MM.1S (cell line): ENCODE data around the gene TOMM40L.

Experiments
- DNase-seq: peaks from one replicate; pipeline ENCODE4 v3.0.0-alpha.2; 2015
- H2AFZ ChIP-seq: fragments of 300-600 bp; sonication (generic); 2 replicates; pipeline ENCODE4 v1.6.0; 2016; ENCODE audit warnings: antibody characterized with exemption, low read length
- H3F3A ChIP-seq: fragments of 300-600 bp; sonication (generic); 2 replicates; pipeline ENCODE4 v1.6.1; 2016; ENCODE audit warnings: mild to moderate bottlenecking, antibody characterized with exemption, low read length, moderate library complexity, mixed read lengths; ENCODE audit not compliant: insufficient read depth
- H3K27ac ChIP-seq: fragments of 300-600 bp; sonication (generic); 2 replicates; pipeline ENCODE4 v1.5.1; 2016; ENCODE audit warnings: mild to moderate bottlenecking, low read length
- H3K27me3 ChIP-seq: fragments of 300-600 bp; sonication (generic); replicated peaks from 2 replicates; pipeline ENCODE4 v1.6.0; 2016; ENCODE audit warnings: low read length; ENCODE audit not compliant: insufficient read depth
- H3K36me3 ChIP-seq: fragments of 300-600 bp; sonication (generic); replicated peaks from 2 replicates; pipeline ENCODE4 v1.6.1; 2016; ENCODE audit warnings: mild to moderate bottlenecking, low read length, mixed read lengths; ENCODE audit not compliant: insufficient read depth
- H3K4me1 ChIP-seq: fragments of 300-600 bp; sonication (generic); 2 replicates; pipeline ENCODE4 v1.6.1; 2016; ENCODE audit warnings: low read length, mixed read lengths
- H3K4me2 ChIP-seq: fragments of 300-600 bp; sonication (generic); 2 replicates; pipeline ENCODE4 v1.6.0; 2016; ENCODE audit warnings: low read depth, low read length
- H3K4me3 ChIP-seq: fragments of 300-600 bp; sonication (generic); 2 replicates; pipeline ENCODE4 v1.5.1; 2016; ENCODE audit warnings: low read length, mixed read lengths
- H3K79me2 ChIP-seq: fragments of 300-600 bp; sonication (generic); 2 replicates; pipeline ENCODE4 v1.6.1; 2016; ENCODE audit warnings: mixed run types, low read length, mixed read lengths
- H3K9ac ChIP-seq: fragments of 300-600 bp; sonication (generic); 2 replicates; pipeline ENCODE4 v1.6.1; 2016; ENCODE audit warnings: low read length, mixed read lengths
- H3K9me2 ChIP-seq: fragments of 300-600 bp; sonication (generic); replicated peaks from 2 replicates; pipeline ENCODE4 v1.6.1; 2016; ENCODE audit warnings: mild to moderate bottlenecking, low read length, mixed read lengths; ENCODE audit not compliant: insufficient read depth
- H3K9me3 ChIP-seq: fragments of 300-600 bp; sonication (generic); replicated peaks from 2 replicates; pipeline ENCODE4 v1.6.1; 2016; ENCODE audit warnings: mild to moderate bottlenecking, low read length, mixed read lengths; ENCODE audit not compliant: insufficient read depth
- H4K20me1 ChIP-seq: fragments of 300-600 bp; sonication (generic); 2 replicates; pipeline ENCODE4 v1.6.1; 2016; ENCODE audit warnings: mild to moderate bottlenecking, low read length, moderate library complexity, mixed read lengths; ENCODE audit not compliant: insufficient read depth
- EZH2 ChIP-seq: fragments of 300-600 bp; sonication (generic); optimal IDR thresholded peaks from 2 replicates; pipeline ENCODE3; 2017; ENCODE audit warnings: low read depth, mild to moderate bottlenecking, antibody characterized with exemption, low read length, mixed read lengths
- EZH2phosphoT487 ChIP-seq: fragments of 300-600 bp; sonication (generic); IDR thresholded peaks from 2 replicates; pipeline ENCODE4 v1.6.1; 2018; ENCODE audit warnings: antibody characterized with exemption, low read length
- TF ChIP-seq, protein P1 (sequence below): fragments of 300-600 bp; sonication (generic); IDR thresholded peaks from 2 replicates; pipeline ENCODE4 v1.5.1; 2016; ENCODE audit warnings: antibody characterized with exemption, low read length, mixed read lengths

TOMM40L gene

DNA sequence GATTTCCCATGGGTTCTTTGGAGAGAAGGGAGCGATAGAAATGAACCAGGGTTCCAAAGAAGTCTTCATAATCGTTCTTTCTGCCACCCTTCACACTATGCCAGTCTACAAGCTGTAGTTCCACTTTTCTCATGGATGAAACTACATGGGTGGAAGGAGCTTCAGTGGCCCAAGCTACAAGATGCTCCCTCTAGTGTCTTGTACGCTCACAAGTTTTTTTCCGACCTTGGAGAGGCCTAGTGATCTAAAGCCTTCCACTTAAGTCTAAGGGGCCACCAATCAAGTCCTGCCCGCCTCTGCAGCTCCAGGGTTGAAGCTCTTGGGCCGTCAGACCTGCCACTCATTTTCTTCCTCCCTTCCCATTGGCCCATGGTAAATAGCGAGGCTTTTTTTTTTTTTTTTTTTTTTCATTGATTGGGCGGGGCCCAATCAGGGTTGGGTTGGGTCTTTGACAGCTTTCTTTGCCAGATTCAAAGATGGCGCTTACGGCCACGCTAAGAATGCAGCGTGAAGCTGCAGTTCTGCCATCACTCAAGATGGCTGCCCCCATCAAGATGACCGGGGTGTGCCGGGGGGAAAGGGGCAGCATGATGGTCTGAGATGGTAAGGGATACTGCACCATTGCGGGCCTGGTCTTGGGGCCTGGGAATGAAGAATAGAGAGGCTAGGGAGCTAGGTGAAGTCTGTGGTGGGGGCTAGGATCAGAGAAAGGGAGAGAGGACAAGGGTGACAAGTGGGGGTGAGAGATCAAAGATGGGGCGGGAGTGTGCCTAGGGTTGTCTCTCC lies at the start of gene TOMM40L:
Gene TOMM40L (plus strand): TSS at position 527 of the 786 bp plus-strand sequence. CDS start 430 bp downstream, outside the sequence.
- H4K20me1 ChIP-seq: no peaks in the 10 kb centered on the region
- peak within 1 kb of the TSS; percentile 79 for H3K9ac ChIP-seq
- 0 out of 2 replicates have a peak, but pooled peaks cover 5% of the 10 kb centered on the region for H3K36me3 ChIP-seq
- H3F3A ChIP-seq: peaks cover 16% of the 10 kb centered on the region
- peak; percentile 100 for DNase-seq
- H3K27me3 ChIP-seq: no peaks in the 10 kb centered on the region
- no peaks in the 10 kb centered on the region for H3K9me2 ChIP-seq
- no peaks in the 10 kb centered on the region for H3K9me3 ChIP-seq
- peak within 1 kb of the TSS; percentile 49; the same call in 1 of the 2 replicates for H3K27ac ChIP-seq
- no peak for TF ChIP-seq EZH2phosphoT487
- TF ChIP-seq, protein P1, sequence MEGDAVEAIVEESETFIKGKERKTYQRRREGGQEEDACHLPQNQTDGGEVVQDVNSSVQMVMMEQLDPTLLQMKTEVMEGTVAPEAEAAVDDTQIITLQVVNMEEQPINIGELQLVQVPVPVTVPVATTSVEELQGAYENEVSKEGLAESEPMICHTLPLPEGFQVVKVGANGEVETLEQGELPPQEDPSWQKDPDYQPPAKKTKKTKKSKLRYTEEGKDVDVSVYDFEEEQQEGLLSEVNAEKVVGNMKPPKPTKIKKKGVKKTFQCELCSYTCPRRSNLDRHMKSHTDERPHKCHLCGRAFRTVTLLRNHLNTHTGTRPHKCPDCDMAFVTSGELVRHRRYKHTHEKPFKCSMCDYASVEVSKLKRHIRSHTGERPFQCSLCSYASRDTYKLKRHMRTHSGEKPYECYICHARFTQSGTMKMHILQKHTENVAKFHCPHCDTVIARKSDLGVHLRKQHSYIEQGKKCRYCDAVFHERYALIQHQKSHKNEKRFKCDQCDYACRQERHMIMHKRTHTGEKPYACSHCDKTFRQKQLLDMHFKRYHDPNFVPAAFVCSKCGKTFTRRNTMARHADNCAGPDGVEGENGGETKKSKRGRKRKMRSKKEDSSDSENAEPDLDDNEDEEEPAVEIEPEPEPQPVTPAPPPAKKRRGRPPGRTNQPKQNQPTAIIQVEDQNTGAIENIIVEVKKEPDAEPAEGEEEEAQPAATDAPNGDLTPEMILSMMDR: peak; percentile 84
- peaks cover 19% of the 10 kb centered on the region for H3K4me1 ChIP-seq
- peak within 1 kb of the TSS; percentile 89 for H3K4me3 ChIP-seq
- peak within 1 kb of the TSS; percentile 95 for H3K4me2 ChIP-seq
- H2AFZ ChIP-seq: peak within 1 kb of the TSS; percentile 86
- peaks cover 27% of the 10 kb centered on the region for H3K79me2 ChIP-seq

DNA sequence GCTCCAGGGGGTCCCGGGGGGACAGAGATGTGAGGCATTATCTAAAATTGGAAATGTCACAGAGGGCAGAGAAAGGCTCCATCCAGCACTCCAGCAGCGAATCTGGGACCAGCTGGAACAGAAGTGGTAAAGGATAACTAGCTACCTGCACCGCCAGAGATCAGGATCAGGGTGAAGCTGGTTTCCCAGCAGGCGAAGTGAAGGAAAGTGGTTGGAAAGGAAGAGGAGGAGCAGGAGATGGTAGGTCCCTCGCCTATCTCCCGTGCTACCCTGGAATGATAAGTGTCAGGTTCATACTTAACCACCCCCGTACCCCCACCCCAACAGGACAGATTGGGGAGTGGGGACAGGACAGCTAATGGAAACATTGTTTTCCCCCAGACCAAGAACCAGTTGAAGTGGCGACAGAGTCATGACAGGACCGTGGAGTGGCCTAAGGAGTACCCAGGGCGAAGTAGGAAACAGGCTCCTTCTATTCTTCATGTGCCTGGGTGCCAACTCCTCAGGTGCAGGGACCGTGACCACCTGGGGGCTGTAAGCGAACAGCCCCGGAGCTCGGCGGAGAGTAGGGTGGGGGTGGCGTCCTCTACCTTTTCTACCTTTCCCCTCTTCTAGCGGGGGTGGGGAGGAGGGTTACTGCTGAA lies 49.3 kb upstream of the TOMM40L start:
- H3K27ac ChIP-seq: peak overlapping the region; percentile 91
- H3K4me2 ChIP-seq: peak overlapping the region; percentile 97
- no peaks in the 10 kb centered on the region for H3K9me2 ChIP-seq
- peaks cover 58% of the 10 kb centered on the region for H3K79me2 ChIP-seq
- 0 out of 2 replicates have a peak, but pooled peaks cover 6% of the 10 kb centered on the region for H4K20me1 ChIP-seq
- peaks cover 37% of the 10 kb centered on the region for H3F3A ChIP-seq
- H3K27me3 ChIP-seq: no peaks in the 10 kb centered on the region
- no peak for TF ChIP-seq EZH2
- TF ChIP-seq, protein P1: no peak
- TF ChIP-seq EZH2phosphoT487: no peak
- peaks cover 31% of the 10 kb centered on the region for H3K36me3 ChIP-seq
- DNase-seq: no peak
- H3K4me1 ChIP-seq: peaks cover 49% of the 10 kb centered on the region
- peak overlapping the region; percentile 87 for H3K9ac ChIP-seq
- peak overlapping the region; percentile 46 for H2AFZ ChIP-seq
- H3K4me3 ChIP-seq: peak overlapping the region; percentile 88
- H3K9me3 ChIP-seq: no peaks in the 10 kb centered on the region

DNA sequence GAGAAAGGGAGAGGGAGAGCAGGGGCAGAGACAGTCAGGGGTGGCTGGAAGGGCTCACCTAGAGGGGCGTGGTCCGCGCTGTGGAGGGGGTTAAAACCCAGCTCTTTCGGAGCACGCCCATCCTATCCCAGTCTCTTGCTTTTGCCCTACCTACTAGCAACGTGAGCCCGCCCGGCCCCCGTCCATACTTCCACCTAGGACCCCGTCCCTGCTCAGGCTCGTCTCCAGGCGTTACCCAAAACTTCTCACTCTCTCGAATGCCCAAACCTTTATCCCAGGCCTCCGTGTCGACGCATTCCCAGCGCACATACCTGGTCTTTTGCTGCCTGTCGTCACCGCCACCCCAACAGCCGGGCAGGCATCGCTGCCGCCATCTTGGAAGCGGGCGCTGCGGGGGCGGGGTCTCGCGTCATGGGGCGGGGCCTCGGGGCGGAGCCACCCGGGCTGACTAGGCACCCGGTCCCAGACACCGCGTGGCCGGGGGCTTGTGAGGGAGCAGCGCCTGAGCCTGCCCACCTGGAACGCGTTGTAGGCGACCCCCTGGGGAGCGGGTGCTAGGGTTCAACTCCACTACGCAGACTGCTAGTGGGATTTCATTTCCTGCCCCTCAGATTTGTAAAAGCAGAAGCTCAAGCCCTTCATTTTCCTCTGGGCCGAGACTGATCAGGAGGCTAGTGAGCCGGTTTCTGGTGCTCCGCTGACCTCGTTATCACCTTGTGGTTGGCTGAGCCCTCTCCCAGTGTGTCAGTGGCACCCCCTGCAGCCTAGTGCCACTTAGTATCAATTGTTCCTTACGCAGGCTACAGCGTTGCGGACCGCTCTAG lies 48.5 kb upstream of the TOMM40L start, which contains the start of gene B4GALT3:
Gene B4GALT3 (minus strand): TSS at position 396 of the 824 bp plus-strand sequence. CDS start 1,447 bp downstream, outside the sequence.
- peak; percentile 94 for DNase-seq
- TF ChIP-seq EZH2 (no peak), EZH2phosphoT487 (no peak)
- TF ChIP-seq, protein P1: peak; percentile 42

More for the DNA sequence above, 48.5 kb upstream of the TOMM40L start, which contains the start of gene B4GALT3:
- Histone ChIP-seq H3K9ac (peak within 1 kb of the TSS; percentile 87), H3F3A (peaks cover 35% of the 10 kb centered on the region), H3K4me2 (peak within 1 kb of the TSS; percentile 97), H3K27me3 (no peaks in the 10 kb centered on the region), H3K9me3 (no peaks in the 10 kb centered on the region), H3K27ac (peak within 1 kb of the TSS; percentile 91), H3K4me1 (peaks cover 56% of the 10 kb centered on the region), H3K36me3 (peaks cover 25% of the 10 kb centered on the region; the same call in 1 of the 2 replicates), H3K4me3 (peak within 1 kb of the TSS; percentile 88), H4K20me1 (0 out of 2 replicates have a peak, but pooled peaks cover 6% of the 10 kb centered on the region), H3K79me2 (peaks cover 51% of the 10 kb centered on the region), H3K9me2 (no peaks in the 10 kb centered on the region), H2AFZ (peak within 1 kb of the TSS; percentile 46)
